Measurements from ENCODE around the gene SOS1. TPM values are rescaled to one million over a fixed set of nuclear protein-coding genes. Genes with fewer than 3 reads are reported as not detected.

The SOS1 gene
- total RNA-seq, 1 donor from 2014 or later = 39.0 TPM

DNA sequence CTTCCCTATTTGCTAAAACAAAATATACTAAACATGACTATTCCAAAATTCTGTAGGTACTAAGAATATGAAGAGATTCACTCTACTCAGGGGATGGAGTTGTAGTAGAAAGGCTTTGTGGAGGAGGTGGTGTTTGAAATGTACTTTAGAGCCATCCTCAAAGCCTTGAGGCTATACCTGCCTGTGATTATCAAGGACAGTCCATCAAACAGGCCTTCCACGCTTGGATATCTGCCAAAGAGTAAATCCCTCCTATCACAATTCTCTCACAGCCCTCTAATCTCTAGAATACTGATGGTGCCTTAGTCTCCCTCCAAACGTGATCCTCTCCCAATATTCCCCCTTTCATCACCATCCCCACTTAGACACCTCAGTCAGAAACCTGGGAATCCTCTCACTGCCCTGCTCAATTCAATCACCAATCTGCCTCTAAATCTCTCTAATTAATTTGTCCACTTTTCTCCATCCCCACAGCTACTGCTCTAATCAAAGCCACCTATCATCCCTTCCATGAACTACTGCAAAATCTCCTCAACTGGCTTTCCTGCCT lies 13.1 kb downstream of the SOS1 start:
- H3K4me3 Mint-ChIP-seq (ENCODE audit: unreplicated experiment) = no peak overlapping the region
- TF ChIP-seq, protein P1, sequence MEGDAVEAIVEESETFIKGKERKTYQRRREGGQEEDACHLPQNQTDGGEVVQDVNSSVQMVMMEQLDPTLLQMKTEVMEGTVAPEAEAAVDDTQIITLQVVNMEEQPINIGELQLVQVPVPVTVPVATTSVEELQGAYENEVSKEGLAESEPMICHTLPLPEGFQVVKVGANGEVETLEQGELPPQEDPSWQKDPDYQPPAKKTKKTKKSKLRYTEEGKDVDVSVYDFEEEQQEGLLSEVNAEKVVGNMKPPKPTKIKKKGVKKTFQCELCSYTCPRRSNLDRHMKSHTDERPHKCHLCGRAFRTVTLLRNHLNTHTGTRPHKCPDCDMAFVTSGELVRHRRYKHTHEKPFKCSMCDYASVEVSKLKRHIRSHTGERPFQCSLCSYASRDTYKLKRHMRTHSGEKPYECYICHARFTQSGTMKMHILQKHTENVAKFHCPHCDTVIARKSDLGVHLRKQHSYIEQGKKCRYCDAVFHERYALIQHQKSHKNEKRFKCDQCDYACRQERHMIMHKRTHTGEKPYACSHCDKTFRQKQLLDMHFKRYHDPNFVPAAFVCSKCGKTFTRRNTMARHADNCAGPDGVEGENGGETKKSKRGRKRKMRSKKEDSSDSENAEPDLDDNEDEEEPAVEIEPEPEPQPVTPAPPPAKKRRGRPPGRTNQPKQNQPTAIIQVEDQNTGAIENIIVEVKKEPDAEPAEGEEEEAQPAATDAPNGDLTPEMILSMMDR (IDR thresholded peaks at IDR 0.05; ENCODE audit: partially characterized antibody, unreplicated experiment) = no peak
- H3K9me3 Mint-ChIP-seq (ENCODE audit: unreplicated experiment) = peaks cover 3% of the 10 kb centered on the region
- no peak for DNase-seq
- H3K4me1 Mint-ChIP-seq (ENCODE audit: low read depth, unreplicated experiment) = peaks cover 13% of the 10 kb centered on the region
- H3K27ac Mint-ChIP-seq (ENCODE audit: unreplicated experiment) = no peak overlapping the region
- no peaks in the 10 kb centered on the region for H3K27me3 Mint-ChIP-seq (ENCODE audit: unreplicated experiment)
- H3K36me3 Mint-ChIP-seq (ENCODE audit: unreplicated experiment) = no peaks in the 10 kb centered on the region

DNA sequence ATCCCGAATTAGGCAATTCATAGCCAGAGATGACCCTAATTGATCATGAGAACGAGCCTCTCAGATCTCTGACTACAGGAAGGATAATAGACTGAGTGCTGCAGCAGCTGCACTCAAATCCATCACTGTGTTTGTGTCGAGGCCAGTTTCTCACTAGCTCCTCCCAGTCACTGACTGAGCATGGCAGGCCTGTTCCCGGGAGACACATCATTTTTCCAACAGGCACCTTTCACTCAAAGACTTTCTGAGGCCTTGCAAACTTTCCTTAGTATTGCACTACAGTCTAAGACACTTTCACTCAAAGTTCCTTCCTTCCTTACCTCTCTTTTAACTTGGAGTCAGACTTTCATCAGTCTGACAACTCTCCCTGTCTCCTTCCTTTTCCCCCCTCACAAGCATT lies 13.7 kb downstream of the SOS1 start:
- peaks cover 13% of the 10 kb centered on the region for H3K4me1 Mint-ChIP-seq (ENCODE audit: low read depth, unreplicated experiment)
- no peaks in the 10 kb centered on the region for H3K36me3 Mint-ChIP-seq (ENCODE audit: unreplicated experiment)
- peaks cover 3% of the 10 kb centered on the region for H3K9me3 Mint-ChIP-seq (ENCODE audit: unreplicated experiment)
- H3K4me3 Mint-ChIP-seq (ENCODE audit: unreplicated experiment) = no peak overlapping the region
- peak; percentile 51 for DNase-seq
- peak overlapping the region; percentile 24 for H3K27ac Mint-ChIP-seq (ENCODE audit: unreplicated experiment)
- TF ChIP-seq, protein P1 (IDR thresholded peaks at IDR 0.05; ENCODE audit: partially characterized antibody, unreplicated experiment) = no peak
- no peaks in the 10 kb centered on the region for H3K27me3 Mint-ChIP-seq (ENCODE audit: unreplicated experiment)

DNA sequence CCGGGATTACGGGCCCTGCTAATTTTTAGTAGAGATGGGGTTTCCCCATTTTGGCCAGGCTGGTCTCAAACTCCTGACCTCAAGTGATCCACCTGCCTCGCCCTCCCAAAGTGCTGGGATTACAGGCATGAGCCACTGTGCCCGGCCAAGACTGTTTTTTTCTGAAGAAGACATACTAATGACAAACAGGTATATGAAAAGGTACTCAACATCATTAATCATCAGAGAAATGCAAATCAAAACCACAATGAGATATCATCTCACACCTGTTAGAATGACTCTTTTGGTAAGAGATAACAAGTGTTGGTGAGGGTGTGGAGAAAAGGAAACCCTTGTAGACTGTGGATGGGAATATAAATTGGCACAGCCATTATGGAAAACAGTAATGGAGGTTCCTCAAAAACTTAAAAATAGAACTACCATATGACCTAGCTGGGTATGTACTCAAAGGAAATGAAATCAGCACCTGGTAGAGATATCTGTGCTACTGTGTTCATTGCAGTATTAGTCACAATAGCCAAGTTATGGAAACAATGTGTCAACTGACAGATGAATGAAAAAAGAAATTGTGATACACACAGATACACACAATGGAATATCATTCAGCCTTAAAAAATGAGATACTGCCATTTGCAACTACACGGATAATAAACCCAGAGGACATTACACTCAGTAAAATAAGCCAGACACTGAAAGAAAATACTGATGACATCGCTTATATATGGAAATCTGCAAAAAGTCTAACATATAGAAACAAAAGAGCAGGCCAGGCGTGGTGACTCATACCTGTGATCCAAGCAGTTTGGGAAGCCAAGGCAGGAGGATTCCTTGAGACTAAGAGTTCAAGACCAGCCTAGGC lies 20.8 kb downstream of the SOS1 start:
- Mint-ChIP-seq H3K4me1 (ENCODE audit: low read depth, unreplicated experiment) (no peaks in the 10 kb centered on the region), H3K9me3 (ENCODE audit: unreplicated experiment) (no peaks in the 10 kb centered on the region), H3K4me3 (ENCODE audit: unreplicated experiment) (no peak overlapping the region), H3K27ac (ENCODE audit: unreplicated experiment) (no peak overlapping the region), H3K36me3 (ENCODE audit: unreplicated experiment) (no peaks in the 10 kb centered on the region), H3K27me3 (ENCODE audit: unreplicated experiment) (no peaks in the 10 kb centered on the region)
- TF ChIP-seq, protein P1 (IDR thresholded peaks at IDR 0.05; ENCODE audit: partially characterized antibody, unreplicated experiment) = no peak
- DNase-seq = no peak

DNA sequence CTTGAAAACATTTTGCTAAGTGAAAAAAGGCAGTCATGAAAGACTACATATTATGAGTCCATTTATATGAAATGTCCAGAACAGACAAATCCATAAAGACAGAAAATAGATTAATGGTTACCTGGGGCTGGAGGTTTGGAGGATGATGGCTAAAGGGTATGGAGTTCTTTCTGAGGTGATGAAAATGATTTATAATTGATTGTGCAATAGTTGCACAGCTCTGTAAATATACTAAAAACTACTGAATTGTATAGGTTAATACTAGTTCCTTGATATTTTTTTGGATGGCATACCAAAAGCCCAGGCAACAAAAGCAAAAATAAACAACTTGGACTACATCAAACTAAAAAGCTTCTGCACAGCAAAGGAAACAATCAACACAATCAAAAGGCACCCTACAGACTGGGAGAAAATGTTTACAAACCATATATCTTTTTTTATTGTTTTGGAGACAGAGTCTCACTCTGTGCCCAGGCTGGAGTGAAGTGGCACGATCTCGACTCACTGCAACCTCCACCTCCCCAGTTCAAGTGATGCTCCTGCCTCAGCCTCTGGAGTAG lies 21.5 kb downstream of the SOS1 start:
- TF ChIP-seq, protein P1 (IDR thresholded peaks at IDR 0.05; ENCODE audit: partially characterized antibody, unreplicated experiment) = no peak
- Mint-ChIP-seq H3K4me3 (ENCODE audit: unreplicated experiment) (no peak overlapping the region), H3K36me3 (ENCODE audit: unreplicated experiment) (no peaks in the 10 kb centered on the region), H3K9me3 (ENCODE audit: unreplicated experiment) (no peaks in the 10 kb centered on the region), H3K4me1 (ENCODE audit: low read depth, unreplicated experiment) (no peaks in the 10 kb centered on the region), H3K27ac (ENCODE audit: unreplicated experiment) (no peak overlapping the region), H3K27me3 (ENCODE audit: unreplicated experiment) (no peaks in the 10 kb centered on the region)
- DNase-seq = no peak

DNA sequence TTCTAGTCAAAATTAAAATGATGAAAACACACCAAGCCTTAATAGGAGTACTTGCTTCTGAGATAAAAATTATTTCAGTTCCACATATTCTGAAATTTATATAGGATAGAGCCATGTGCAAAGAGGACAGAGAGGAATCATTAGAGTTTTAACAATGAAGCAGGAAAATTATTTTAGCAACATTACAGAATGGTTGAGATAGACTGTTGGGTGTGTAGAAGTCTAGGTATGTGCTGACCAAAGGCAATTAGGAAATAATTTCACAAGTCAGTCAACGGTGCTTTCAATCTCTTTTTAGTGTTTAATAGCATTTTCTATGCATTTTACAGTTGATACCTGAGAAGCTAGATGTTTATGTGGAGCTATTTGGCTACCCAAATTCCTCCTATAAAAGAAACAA lies 25.2 kb downstream of the SOS1 start:
- no peaks in the 10 kb centered on the region for H3K4me1 Mint-ChIP-seq (ENCODE audit: low read depth, unreplicated experiment)
- no peaks in the 10 kb centered on the region for H3K36me3 Mint-ChIP-seq (ENCODE audit: unreplicated experiment)
- DNase-seq = no peak
- no peak overlapping the region for H3K27ac Mint-ChIP-seq (ENCODE audit: unreplicated experiment)
- H3K4me3 Mint-ChIP-seq (ENCODE audit: unreplicated experiment) = no peak overlapping the region
- no peaks in the 10 kb centered on the region for H3K27me3 Mint-ChIP-seq (ENCODE audit: unreplicated experiment)
- TF ChIP-seq, protein P1 (IDR thresholded peaks at IDR 0.05; ENCODE audit: partially characterized antibody, unreplicated experiment) = no peak
- no peaks in the 10 kb centered on the region for H3K9me3 Mint-ChIP-seq (ENCODE audit: unreplicated experiment)

All from glutamatergic neuron (in vitro differentiated cells).